Hepatocyte (in vitro differentiated cells): ENCODE data around the gene S100A3.

Experiments
- EZH2 ChIP-seq: fragments of 200-600 bp; sonication (generic); IDR thresholded peaks from 2 replicates; pipeline ENCODE4 v1.6.1; 2016; ENCODE audit warnings: antibody characterized with exemption, mild to moderate bottlenecking, borderline replicate concordance
- TF ChIP-seq, protein P1 (sequence below): fragments of 200-600 bp; sonication (generic); IDR thresholded peaks from 2 replicates; pipeline ENCODE4 v1.5.1; 2016; ENCODE audit warnings: antibody characterized with exemption, mild to moderate bottlenecking; ENCODE audit not compliant: poor library complexity

DNA sequence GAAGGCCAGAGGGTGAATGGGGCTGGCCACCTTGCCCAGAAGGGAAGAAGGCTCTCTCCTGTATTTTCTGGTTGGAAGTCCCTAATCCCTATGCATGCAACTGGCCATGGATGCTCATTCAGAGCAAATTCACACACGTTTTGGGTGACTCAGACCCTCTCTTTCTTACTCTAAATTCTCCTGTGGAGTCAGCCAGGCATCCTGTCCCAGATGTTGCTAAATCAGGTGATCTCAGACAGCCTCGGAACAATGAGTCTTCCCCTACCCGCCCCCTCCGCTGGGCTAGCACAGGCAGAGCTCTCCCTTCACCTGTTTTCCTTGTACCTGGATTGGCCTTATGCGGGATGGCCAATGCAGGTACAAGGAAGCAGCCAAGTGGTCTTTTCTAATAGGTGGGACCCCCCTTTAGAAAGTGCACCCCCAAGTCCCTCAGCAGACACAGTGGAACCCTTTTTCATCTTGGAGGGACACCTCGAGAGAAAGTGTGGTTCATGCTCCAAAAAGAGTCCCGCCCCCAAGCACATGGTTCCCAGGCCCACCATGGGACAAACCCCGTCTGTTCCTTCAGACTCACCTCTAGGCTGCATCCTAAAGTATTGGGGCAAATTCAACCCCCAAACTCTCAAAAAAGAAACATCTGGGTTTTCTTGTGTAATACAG, 21.9 kb downstream of the S100A3 start:
- TF ChIP-seq, protein P1, sequence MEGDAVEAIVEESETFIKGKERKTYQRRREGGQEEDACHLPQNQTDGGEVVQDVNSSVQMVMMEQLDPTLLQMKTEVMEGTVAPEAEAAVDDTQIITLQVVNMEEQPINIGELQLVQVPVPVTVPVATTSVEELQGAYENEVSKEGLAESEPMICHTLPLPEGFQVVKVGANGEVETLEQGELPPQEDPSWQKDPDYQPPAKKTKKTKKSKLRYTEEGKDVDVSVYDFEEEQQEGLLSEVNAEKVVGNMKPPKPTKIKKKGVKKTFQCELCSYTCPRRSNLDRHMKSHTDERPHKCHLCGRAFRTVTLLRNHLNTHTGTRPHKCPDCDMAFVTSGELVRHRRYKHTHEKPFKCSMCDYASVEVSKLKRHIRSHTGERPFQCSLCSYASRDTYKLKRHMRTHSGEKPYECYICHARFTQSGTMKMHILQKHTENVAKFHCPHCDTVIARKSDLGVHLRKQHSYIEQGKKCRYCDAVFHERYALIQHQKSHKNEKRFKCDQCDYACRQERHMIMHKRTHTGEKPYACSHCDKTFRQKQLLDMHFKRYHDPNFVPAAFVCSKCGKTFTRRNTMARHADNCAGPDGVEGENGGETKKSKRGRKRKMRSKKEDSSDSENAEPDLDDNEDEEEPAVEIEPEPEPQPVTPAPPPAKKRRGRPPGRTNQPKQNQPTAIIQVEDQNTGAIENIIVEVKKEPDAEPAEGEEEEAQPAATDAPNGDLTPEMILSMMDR = no peak
- no peak for TF ChIP-seq EZH2
